Measurements from ENCODE around the gene ERC2.

- TF ChIP-seq CTCF (conservative IDR thresholded peaks at IDR 0.05; ENCODE audit: low read length), result no peak
- TF ChIP-seq EZH2phosphoT487 (IDR thresholded peaks at IDR 0.05; ENCODE audit: borderline replicate concordance), result no peak
Observed at GRCh38 chr3:56413911-56414310, 54.4 kb downstream of the ERC2 start.
